ENCODE results near the gene RNF135. TPM values are rescaled to one million over a fixed set of nuclear protein-coding genes. Genes with fewer than 3 reads are reported as not detected.
"Not testable (repeated sequence)": the region's sequence is repeated elsewhere in the genome, so short reads cannot be mapped to it uniquely, and the experiment has no call there.

The RNF135 gene
- total and polyA plus RNA-seq, 12 donors: 2.3 to 8.3 (median 5.3) TPM

DNA sequence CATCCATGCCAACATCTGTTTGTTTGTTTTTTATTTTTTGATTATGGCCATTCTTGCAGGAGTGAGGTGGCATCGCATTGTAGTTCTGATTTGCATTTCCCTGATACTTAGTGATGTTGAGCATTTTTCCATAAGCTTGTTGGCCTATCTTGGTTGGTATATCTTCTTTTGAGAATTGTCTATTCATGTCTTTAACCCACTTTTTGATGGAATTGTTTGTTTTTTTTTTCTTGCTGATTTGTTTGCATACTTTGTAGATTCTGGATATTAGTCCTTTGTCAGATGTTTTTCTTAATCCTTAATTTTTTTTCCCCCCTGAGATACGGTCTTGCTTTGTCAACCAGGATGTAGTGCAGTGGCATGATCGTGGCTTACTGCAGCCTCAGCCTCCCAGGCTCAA is 43.0 kb downstream of the RNF135 start:
- ATAC-seq (no peak), DNase-seq (no peak)
- 95 to 97% methylated on average over 3 of the region's 3 CpGs for WGBS, 2 donors
- H3K27ac ChIP-seq: no peak overlapping the region
- TF ChIP-seq, protein P1, sequence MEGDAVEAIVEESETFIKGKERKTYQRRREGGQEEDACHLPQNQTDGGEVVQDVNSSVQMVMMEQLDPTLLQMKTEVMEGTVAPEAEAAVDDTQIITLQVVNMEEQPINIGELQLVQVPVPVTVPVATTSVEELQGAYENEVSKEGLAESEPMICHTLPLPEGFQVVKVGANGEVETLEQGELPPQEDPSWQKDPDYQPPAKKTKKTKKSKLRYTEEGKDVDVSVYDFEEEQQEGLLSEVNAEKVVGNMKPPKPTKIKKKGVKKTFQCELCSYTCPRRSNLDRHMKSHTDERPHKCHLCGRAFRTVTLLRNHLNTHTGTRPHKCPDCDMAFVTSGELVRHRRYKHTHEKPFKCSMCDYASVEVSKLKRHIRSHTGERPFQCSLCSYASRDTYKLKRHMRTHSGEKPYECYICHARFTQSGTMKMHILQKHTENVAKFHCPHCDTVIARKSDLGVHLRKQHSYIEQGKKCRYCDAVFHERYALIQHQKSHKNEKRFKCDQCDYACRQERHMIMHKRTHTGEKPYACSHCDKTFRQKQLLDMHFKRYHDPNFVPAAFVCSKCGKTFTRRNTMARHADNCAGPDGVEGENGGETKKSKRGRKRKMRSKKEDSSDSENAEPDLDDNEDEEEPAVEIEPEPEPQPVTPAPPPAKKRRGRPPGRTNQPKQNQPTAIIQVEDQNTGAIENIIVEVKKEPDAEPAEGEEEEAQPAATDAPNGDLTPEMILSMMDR (IDR thresholded peaks at IDR 0.05): no peak
- no peaks in the 10 kb centered on the region for H3K27me3 ChIP-seq
- intact Hi-C loops (cut with DNase I): loop anchor here in 7 of 10 donors (2.0 to 10.0 kb wide), 5 partner anchors 81 to 361 kb away; partner anchors contain the start of gene NF1 (in 1 of the 7)
- no peaks in the 10 kb centered on the region for H3K9me3 ChIP-seq
- H3K36me3 ChIP-seq: no peaks in the 10 kb centered on the region
- no peak overlapping the region for H3K4me3 ChIP-seq
- H3K4me1 ChIP-seq: peaks cover 0 to 19% (median 0%) of the 10 kb centered on the region in 9 donors

DNA sequence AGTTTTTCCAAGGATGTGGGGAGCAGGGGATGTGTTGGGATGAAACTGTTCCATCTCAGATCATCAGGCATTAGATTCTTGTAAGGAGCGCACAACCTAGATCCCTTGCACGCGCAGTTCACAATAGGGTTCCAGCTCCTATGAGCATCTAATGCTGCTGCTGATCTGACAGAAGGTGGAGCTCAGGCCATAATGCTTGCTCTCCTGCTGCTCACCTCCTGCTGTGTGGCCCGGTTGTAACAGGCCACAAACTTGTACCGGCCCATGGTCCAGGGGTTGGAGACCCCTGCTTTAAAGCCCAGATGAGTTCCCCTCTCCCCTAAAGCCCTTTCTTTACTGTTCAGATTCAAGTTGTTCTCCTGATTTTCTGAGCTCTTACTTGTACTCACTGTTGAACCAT is 44.8 kb downstream of the RNF135 start:
- no peak overlapping the region for H3K27ac ChIP-seq
- H3K4me1 ChIP-seq: peaks cover 0 to 14% (median 0%) of the 10 kb centered on the region in 9 donors
- intact Hi-C loops (cut with DNase I): loop anchor here in 5 of 10 donors (2.0 to 10.0 kb wide), 4 partner anchors 79 to 359 kb away; partner anchors contain the start of gene NF1 (in 1 of the 5)
- peak in 1 of 8 donors; percentile 31 for ATAC-seq
- no peak for DNase-seq
- H3K36me3 ChIP-seq: no peaks in the 10 kb centered on the region
- TF ChIP-seq, protein P1 (IDR thresholded peaks at IDR 0.05): peak in 2 of 9 donors; percentile 29 to 34
- WGBS, 2 donors: 68 to 74% methylated on average over 5 of the region's 5 CpGs
- no peaks in the 10 kb centered on the region for H3K27me3 ChIP-seq
- no peaks in the 10 kb centered on the region for H3K9me3 ChIP-seq
- H3K4me3 ChIP-seq: no peak overlapping the region

DNA sequence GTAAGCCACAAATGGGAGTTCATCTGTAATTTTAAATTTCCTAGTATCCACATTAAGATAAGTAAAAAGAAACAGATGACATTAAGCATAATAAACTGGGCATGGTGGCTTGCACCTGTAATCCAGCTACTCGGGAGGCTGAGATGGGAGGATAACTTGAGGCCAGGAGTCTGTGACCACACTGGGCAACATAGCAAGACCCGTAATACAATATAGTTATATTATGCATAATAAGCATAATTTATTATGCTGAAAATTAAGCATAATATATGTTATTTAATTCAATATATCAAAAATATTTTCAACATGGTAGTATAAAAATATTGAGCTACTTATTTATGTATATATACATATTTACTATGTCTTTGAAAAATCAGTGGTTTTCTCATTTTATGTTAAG is 48.2 kb downstream of the RNF135 start:
- TF ChIP-seq, protein P1 (IDR thresholded peaks at IDR 0.05): no peak

DNA sequence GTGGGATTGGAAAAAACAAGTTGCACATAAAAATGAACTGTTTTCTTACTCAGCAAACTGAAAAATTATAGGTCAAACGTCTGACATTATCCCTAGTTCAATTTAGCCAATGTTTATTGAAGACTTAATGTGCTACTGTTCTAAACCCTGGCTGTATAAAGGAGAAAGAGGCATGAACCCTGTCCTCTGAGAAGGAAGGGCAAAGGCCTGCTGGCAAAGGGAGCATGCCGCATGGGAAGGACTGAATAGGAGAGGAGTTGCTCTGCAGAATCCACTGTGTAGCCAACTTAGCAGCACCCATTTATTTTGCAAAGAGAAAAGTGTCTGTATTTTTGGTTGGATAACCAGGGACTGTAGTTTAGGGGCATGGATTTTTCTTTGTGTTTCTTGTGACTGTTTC is 52.3 kb downstream of the RNF135 start:
- H3K27me3 ChIP-seq; DNase-seq; H3K4me3 ChIP-seq; intact Hi-C loops (cut with DNase I); H3K27ac ChIP-seq; H3K4me1 ChIP-seq; H3K9me3 ChIP-seq: not testable (repeated sequence)
- peak in 1 of 8 donors; percentile 41 for ATAC-seq
- H3K36me3 ChIP-seq: peaks cover 0 to 16% (median 0%) of the 10 kb centered on the region in 9 donors
- 30 to 44% methylated on average over 1 of the region's 2 CpGs for WGBS, 2 donors

More for the DNA sequence above, 48.2 kb downstream of the RNF135 start:
- WGBS, 2 donors: 98 to 99% methylated on average over 2 of the region's 2 CpGs
- Histone ChIP-seq H3K9me3 (no peaks in the 10 kb centered on the region), H3K36me3 (peaks cover 0 to 4% (median 0%) of the 10 kb centered on the region in 9 donors), H3K27ac (no peak overlapping the region), H3K4me3 (no peak overlapping the region), H3K27me3 (no peaks in the 10 kb centered on the region), H3K4me1 (peaks cover 0 to 14% (median 0%) of the 10 kb centered on the region in 9 donors)
- ATAC-seq: no peak
- intact Hi-C loops (cut with DNase I): loop anchor here in 4 of 10 donors (5.0 to 10.0 kb wide), 3 partner anchors 76 to 356 kb away; partner anchors contain the start of gene NF1 (in 1 of the 4)
- DNase-seq: no peak

DNA sequence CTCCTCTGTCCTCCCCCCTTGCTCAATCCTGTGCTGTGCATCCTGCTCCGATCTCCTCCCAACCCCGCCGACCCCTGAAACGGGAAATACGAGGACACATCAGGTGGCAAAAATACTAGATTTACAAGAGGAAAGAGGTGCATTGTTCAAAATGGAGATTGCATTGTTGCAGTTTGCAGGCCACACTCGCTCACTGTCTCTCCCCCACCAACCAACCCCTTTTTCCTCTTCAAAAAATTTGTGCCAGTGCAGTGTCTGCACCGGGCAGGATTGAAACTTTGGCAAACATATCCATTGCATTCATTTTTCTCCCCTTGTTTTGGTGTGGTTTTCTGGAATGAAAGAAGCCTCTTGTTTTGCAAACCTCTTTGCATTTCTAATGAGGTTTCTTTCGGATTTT is 61.0 kb downstream of the RNF135 start:
- no peak for DNase-seq
- TF ChIP-seq, protein P1 (IDR thresholded peaks at IDR 0.05): no peak

DNA sequence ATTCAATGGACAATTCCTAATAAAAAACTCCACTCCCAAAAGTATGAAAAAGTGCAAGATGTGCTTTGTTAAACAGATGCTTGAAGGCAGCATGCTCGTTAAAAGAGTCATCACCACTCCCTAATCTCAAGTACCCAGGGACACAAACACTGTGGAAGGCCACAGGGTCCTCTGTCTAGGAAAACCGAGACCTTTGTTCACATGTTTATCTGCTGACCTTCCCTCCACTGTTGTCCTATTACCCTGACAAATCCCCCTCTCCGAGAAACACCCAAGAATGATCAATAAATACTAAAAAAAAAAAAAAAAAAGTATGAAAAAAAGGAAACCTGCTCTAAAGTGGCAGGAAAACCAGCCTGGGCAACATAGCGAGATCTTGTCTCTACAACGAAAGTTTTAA is 64.8 kb downstream of the RNF135 start:
- H3K4me3 ChIP-seq; intact Hi-C loops (cut with DNase I); ATAC-seq; H3K27me3 ChIP-seq; H3K27ac ChIP-seq; H3K9me3 ChIP-seq; DNase-seq; H3K4me1 ChIP-seq: not testable (repeated sequence)
- peaks cover 0 to 41% (median 0%) of the 10 kb centered on the region in 9 donors for H3K36me3 ChIP-seq
- WGBS, 2 donors: 84 to 87% methylated on average over 5 of the region's 5 CpGs

More for the DNA sequence above, 61.0 kb downstream of the RNF135 start:
- Histone ChIP-seq H3K4me1 (no peaks in the 10 kb centered on the region), H3K4me3 (no peak overlapping the region), H3K36me3 (peaks cover 0 to 46% (median 0%) of the 10 kb centered on the region in 9 donors), H3K9me3 (no peaks in the 10 kb centered on the region), H3K27me3 (no peaks in the 10 kb centered on the region), H3K27ac (no peak overlapping the region)
- 70 to 77% methylated on average over 8 of the region's 8 CpGs for WGBS, 2 donors
- ATAC-seq: no peak
- intact Hi-C loops (cut with DNase I): no loop called here

DNA sequence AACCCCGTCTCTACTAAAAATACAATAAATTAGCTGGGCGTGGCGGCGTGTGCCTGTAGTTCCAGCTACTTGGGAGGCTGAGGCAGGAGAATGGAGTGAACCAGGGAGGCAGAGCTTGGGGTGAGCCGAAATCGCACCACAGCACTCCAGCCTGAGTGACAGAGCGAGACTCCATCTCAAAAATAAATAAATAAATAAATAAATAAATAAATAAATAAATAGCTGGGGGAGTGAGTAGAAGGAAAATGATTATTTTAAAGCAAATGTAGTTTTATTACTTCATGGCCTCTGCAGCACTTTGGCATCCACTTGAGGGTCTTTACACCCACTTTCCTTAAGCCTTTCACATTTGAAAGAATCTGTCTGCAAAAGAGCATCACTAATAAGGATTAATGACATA is 70.0 kb downstream of the RNF135 start:
- DNase-seq; H3K4me1 ChIP-seq; H3K36me3 ChIP-seq; intact Hi-C loops (cut with DNase I); H3K4me3 ChIP-seq; H3K27ac ChIP-seq; H3K9me3 ChIP-seq; H3K27me3 ChIP-seq; ATAC-seq: not testable (repeated sequence)
- 98% methylated on average over 7 of the region's 7 CpGs for WGBS, 2 donors

DNA sequence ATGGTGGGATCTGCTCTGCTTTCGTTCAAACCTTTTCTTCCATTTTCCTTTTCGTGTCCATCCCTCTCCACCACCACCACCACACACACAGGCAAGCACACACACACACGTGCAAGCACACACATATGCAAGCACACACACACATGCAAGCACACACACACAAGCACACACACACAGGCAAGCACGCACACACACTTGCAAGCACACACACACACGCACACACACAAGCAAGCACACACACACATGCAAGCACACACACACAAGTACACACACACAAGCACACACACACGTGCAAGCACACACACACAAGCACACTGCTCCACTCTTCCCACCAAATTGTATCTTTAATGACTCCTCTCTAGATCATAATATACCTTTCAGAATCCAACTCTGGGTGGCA is 71.5 kb downstream of the RNF135 start:
- H3K4me1 ChIP-seq; H3K27ac ChIP-seq; ATAC-seq; H3K4me3 ChIP-seq; DNase-seq; H3K9me3 ChIP-seq; intact Hi-C loops (cut with DNase I); H3K36me3 ChIP-seq; H3K27me3 ChIP-seq: not testable (repeated sequence)
- WGBS, 2 donors: 88% methylated on average over 6 of the region's 6 CpGs

Measured in heart right ventricle (tissue), 16 donors.